HT1080 (cell line): Measurements from ENCODE around the gene HOOK1. TPM values are rescaled to one million over a fixed set of nuclear protein-coding genes. Genes with fewer than 3 reads are reported as not detected.
"Not testable (repeated sequence)": the region's sequence is repeated elsewhere in the genome, so short reads cannot be mapped to it uniquely, and the experiment has no call there.

Experiments used
- DNase-seq: peaks from one replicate; pipeline ENCODE4 v3.0.0-alpha.2; 2015; ENCODE audit warnings: low read depth
- total RNA-seq: library from RNA; depleted of rRNA; stranded (reverse); fragments of >200 nt; shearing (Covaris generic); gene quantifications from 2 replicates; pipeline ENCODE4 v1.2.3, GENCODE V29; 2014

HOOK1 gene
- total RNA-seq, 1 experiment from 2014 or later: not detected

GRCh38 chr1:59819566-59820438 is 5.1 kb downstream of the HOOK1 start:
- DNase-seq: no peak

- no peak for DNase-seq
Observed at GRCh38 chr1:59827055-59827643, 12.4 kb downstream of the HOOK1 start.

DNA sequence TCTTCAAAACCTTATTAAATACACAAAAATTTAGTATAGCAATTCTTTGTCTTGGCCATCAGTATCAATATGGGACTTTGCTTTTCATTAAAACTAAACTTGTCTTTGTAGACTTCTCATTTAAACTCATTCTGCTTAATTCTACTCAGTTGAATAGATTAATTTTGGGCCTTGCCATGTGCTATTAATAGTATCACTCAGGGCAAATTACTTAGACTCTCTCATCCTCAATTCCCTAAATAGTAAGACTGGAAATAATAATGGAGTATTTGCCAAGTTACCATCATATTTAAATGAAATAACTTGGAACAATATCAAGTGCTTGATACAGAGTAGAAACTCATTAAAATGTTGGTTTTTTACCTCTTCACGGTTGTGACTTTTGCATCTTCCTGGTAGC is 13.4 kb downstream of the HOOK1 start:
- DNase-seq: no peak

GRCh38 chr1:59831529-59831928 is 16.8 kb downstream of the HOOK1 start:
- no peak for DNase-seq

GRCh38 chr1:59833022-59833421 is 18.3 kb downstream of the HOOK1 start:
- no peak for DNase-seq

DNA sequence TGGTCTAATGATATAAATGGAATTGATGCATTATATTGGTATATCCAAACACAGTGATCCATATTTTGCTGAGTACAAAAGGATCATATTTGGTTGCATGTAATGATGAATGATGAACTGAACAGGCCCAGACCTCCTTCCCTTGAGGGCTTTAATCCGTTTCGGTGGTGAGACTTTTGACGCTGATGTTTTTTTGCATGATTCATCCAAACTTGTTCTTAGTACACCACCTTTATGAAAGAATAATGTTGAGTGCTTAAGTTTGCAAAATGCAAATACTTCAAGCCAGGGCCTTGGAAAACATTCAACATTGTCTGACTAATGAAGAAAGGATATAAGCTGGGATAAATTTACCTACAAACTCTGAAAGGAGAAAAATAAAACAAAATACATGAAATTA is 19.2 kb downstream of the HOOK1 start:
- no peak for DNase-seq

DNA sequence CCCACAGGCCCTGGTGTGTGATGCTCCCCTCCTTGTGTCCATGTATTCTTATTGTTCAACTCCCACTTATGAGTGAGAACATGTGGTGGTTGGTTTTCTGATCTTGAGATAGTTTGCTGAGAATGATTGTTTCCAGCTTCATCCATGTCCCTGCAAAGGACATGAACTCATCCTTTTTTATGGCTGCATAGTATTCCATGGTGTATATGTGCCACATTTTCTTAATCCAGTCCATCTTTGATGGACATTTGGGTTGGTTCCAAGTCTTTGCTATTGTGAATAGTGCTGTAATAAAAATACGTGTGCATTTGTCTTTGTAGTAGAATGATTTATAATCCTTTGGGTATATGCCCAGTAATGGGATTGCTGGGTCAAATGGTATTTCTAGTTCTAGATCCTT is 23.1 kb downstream of the HOOK1 start:
- DNase-seq: not testable (repeated sequence)

DNA sequence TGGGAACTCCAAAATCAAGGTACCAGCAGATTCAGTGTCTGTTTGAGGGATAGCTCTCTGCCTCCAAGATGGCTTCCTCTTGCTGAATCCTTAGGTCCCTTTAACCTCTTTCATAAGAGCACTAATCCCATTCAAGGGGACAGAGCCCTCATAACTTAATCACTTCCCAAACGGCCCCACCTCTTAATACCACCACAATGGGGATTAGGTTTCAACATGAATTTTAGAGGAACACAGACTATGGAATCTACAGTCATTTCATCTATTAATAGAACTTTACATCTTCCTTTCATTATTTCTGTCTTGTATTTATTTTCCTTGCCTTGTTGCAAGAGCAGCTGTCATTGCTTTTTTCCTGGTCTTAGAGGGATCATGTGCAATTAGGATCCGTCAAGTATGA is 30.3 kb downstream of the HOOK1 start:
- DNase-seq: no peak

- DNase-seq: no peak
Observed at GRCh38 chr1:59846209-59846894, 31.6 kb downstream of the HOOK1 start.

GRCh38 chr1:59846895-59847282 is 32.1 kb downstream of the HOOK1 start:
- DNase-seq: no peak

DNA sequence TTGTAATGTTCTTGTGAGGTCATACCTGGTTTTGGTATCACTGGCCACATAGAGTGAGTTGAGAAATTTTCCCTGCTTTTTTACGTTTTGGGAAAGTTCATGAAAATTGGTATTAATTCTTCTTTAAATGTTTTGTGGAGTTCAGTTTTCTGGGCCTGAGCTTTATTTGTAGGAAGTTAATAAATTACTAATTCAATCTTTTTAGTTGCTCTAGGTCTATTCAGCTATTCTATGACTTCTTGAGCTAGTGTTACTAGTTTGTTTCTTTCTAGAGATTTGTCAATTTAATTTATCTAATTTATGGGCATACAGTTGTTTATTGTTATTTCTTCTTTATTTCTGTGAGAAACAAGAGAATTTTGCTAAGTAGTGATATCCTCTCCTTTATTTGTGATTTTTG is 37.4 kb downstream of the HOOK1 start:
- DNase-seq: no peak

GRCh38 chr1:59855297-59855696 is 40.5 kb downstream of the HOOK1 start:
- not testable (repeated sequence) for DNase-seq

- DNase-seq: no peak
Observed at GRCh38 chr1:59856725-59857338, 42.1 kb downstream of the HOOK1 start.

- no peak for DNase-seq
Observed at GRCh38 chr1:59857679-59858354, 43.1 kb downstream of the HOOK1 start.

- no peak for DNase-seq
Observed at GRCh38 chr1:59866462-59866861, 51.7 kb downstream of the HOOK1 start.

- DNase-seq: no peak
Observed at GRCh38 chr1:59871746-59872145, 57.0 kb downstream of the HOOK1 start.

DNA sequence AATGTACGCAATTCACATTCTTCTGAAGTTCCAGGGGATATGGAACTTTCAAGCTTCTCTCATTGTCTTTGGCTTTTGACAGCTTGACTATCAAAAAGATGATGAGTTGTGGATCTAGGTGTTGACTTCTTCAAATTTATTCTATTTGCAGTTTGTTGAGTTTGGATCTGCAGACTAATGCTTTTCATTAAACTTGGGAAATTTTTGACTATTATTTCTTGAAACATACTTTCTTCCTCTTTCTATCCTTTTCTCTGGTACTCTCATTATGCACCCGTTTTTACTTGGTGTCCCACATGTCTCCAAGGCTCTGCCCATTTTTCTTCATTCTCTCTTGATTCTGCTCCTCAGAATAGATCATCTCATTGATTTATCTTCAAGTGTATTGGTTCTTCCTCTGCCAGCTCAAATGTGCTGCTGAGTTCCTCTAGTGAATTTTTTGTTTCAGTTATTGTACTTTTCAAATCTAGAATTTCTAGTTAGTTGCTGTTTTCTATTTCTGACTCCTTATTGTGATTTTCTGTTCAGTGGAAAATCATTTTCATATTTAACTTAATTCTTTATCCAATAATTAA is 62.4 kb downstream of the HOOK1 start:
- DNase-seq: no peak

DNA sequence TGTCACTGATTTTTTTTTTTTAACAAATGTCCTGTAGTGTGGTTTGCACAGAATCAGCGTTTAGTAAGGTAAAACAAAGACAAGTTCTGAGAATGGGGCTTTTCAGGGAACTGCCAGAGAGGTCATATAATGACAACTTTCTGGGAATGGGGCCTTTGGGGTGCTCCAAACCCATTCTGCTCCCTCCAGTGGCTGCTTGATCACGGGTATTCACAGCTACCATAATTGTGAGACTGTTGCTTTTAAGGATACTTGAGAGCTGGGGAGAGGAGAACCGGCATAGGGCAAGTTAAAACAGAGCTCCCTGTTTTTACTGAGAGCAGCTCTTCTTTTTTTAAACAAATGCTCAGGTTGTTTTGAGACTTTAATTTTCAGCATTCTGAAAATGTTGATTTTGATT is 63.6 kb downstream of the HOOK1 start:
- no peak for DNase-seq

GRCh38 chr1:59879574-59879973 is 64.8 kb downstream of the HOOK1 start:
- DNase-seq: peak; percentile 56

GRCh38 chr1:59879996-59880505 is 65.3 kb downstream of the HOOK1 start:
- DNase-seq: no peak

GRCh38 chr1:59880735-59881134 is 66.0 kb downstream of the HOOK1 start:
- DNase-seq: no peak
